Thoracic aorta (tissue), 2 donors: Measurements from ENCODE around the gene ENPP6. TPM values are rescaled to one million over a fixed set of nuclear protein-coding genes. Genes with fewer than 3 reads are reported as not detected.
A peak's percentile ranks its signal among the peaks of the same experiment; 100 is the strongest.

Experiments
- ATAC-seq: fragments of 150-250 bp; one replicate; pipeline ENCODE4 v1.8.0; 2017; ENCODE audit warnings: low read depth; ENCODE audit not compliant: insufficient number of reproducible peaks, low FRiP score
- DNase-seq: peaks from one replicate; pipeline ENCODE4 v3.0.0-alpha.2; 2020; ENCODE audit warnings: low spot score
- H3K27ac ChIP-seq, 2 donors: fragments of 200-600 bp; sonication (generic); 1 replicate in 1 of 2; 2 replicates in 1 of 2; pipeline ENCODE4 v1.5.1; 2016; ENCODE audit warnings: mild to moderate bottlenecking in 2 of 2, moderate library complexity in 2 of 2
- H3K27me3 ChIP-seq: fragments of 200-600 bp; sonication (generic); replicated peaks from 2 replicates; pipeline ENCODE4 v1.6.0; 2016; ENCODE audit warnings: mild to moderate bottlenecking; ENCODE audit not compliant: insufficient read depth
- H3K36me3 ChIP-seq: fragments of 200-600 bp; sonication (generic); one replicate; pipeline ENCODE4 v1.5.1; 2016
- H3K4me1 ChIP-seq, 2 donors: fragments of 200-600 bp; sonication (generic); 1 replicate in 1 of 2; 2 replicates in 1 of 2; pipeline versions ENCODE4 v1.5.1 to v1.6.0; 2016; ENCODE audit warnings: low read depth in 2 of 2, mild to moderate bottlenecking in 1 of 2; ENCODE audit not compliant: control insufficient read depth in 1 of 2
- H3K4me3 ChIP-seq: fragments of 200-600 bp; sonication (generic); 2 replicates; pipeline ENCODE4 v1.5.1; 2016; ENCODE audit warnings: mild to moderate bottlenecking
- H3K9me3 ChIP-seq: fragments of 200-600 bp; sonication (generic); 2 replicates; pipeline ENCODE4 v1.5.1; 2016
- total RNA-seq, 2 donors: library from RNA; depleted of rRNA; stranded (reverse); fragments of >200 nt; gene quantifications; one replicate each; pipeline versions ENCODE4 v1.1.0 to v1.2.3, GENCODE V29; 2016
- TF ChIP-seq, protein P1 (sequence below): fragments of 200-600 bp; sonication (generic); IDR thresholded peaks from one replicate; pipeline ENCODE4 v1.5.1; 2019; ENCODE audit warnings: antibody characterized with exemption

The ENPP6 gene
- total RNA-seq, 2 donors from 2014 or later, result 0.27 to 2.0 TPM

DNA sequence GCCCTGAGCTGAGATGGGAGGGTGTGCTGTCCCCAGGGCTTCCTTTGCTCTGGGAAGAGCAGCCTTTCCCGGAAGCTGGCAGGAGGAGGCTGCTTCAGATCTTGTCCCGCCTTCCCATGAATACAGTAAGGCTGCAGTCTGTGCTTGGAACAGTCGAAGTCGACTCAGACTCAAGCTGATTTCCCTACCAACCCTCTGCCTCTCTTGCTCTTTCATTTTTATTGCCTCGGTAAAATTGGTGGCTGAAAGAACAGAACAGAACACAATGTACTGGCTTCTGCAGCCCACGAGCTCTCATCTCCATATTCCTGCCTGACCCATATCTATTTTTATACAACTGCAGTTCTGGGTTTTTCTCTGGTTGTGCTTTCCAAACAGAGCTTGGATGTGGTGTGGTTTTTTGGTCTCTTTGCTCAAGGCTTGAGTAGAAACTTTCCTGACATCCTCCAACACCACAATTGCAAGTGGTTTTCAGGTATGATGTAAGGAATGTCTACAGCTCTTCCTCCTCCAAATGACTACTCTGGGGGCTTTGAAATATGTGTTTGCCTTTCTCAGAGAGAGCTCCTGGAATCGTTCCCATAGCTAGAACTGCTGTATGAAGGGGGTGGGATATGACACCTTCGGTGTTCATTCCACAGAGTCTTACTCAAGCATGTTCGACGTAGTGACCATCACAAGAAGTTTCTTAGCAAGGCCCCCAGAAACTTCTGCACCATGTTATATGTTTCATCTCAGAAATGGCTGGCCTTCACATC is 61.3 kb downstream of the ENPP6 start:
- ATAC-seq (no peak), DNase-seq (no peak)
- no peaks in the 10 kb centered on the region for H3K36me3 ChIP-seq
- no peaks in the 10 kb centered on the region for H3K9me3 ChIP-seq
- H3K27me3 ChIP-seq, result no peaks in the 10 kb centered on the region
- TF ChIP-seq, protein P1, sequence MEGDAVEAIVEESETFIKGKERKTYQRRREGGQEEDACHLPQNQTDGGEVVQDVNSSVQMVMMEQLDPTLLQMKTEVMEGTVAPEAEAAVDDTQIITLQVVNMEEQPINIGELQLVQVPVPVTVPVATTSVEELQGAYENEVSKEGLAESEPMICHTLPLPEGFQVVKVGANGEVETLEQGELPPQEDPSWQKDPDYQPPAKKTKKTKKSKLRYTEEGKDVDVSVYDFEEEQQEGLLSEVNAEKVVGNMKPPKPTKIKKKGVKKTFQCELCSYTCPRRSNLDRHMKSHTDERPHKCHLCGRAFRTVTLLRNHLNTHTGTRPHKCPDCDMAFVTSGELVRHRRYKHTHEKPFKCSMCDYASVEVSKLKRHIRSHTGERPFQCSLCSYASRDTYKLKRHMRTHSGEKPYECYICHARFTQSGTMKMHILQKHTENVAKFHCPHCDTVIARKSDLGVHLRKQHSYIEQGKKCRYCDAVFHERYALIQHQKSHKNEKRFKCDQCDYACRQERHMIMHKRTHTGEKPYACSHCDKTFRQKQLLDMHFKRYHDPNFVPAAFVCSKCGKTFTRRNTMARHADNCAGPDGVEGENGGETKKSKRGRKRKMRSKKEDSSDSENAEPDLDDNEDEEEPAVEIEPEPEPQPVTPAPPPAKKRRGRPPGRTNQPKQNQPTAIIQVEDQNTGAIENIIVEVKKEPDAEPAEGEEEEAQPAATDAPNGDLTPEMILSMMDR, result no peak
- no peak overlapping the region for H3K4me3 ChIP-seq
- H3K4me1 ChIP-seq, result peaks cover 0 to 38% of the 10 kb centered on the region in 2 donors
- peak overlapping the region; percentile 38 to 53 for H3K27ac ChIP-seq

- Histone ChIP-seq H3K9me3 (no peaks in the 10 kb centered on the region), H3K36me3 (no peaks in the 10 kb centered on the region), H3K27ac (no peak overlapping the region), H3K4me1 (peaks cover 0 to 38% of the 10 kb centered on the region in 2 donors), H3K27me3 (no peaks in the 10 kb centered on the region), H3K4me3 (no peak overlapping the region)
- TF ChIP-seq, protein P1, result no peak
- DNase-seq, result no peak
- no peak for ATAC-seq
Observed at GRCh38 chr4:184154199-184154598, 63.5 kb downstream of the ENPP6 start.

GRCh38 chr4:184153781-184154180 is 63.9 kb downstream of the ENPP6 start:
- Histone ChIP-seq H3K9me3 (no peaks in the 10 kb centered on the region), H3K4me1 (peaks cover 0 to 38% of the 10 kb centered on the region in 2 donors), H3K27me3 (no peaks in the 10 kb centered on the region), H3K27ac (no peak overlapping the region), H3K4me3 (no peak overlapping the region), H3K36me3 (no peaks in the 10 kb centered on the region)
- DNase-seq (no peak), ATAC-seq (no peak)
- TF ChIP-seq, protein P1, result no peak

DNA sequence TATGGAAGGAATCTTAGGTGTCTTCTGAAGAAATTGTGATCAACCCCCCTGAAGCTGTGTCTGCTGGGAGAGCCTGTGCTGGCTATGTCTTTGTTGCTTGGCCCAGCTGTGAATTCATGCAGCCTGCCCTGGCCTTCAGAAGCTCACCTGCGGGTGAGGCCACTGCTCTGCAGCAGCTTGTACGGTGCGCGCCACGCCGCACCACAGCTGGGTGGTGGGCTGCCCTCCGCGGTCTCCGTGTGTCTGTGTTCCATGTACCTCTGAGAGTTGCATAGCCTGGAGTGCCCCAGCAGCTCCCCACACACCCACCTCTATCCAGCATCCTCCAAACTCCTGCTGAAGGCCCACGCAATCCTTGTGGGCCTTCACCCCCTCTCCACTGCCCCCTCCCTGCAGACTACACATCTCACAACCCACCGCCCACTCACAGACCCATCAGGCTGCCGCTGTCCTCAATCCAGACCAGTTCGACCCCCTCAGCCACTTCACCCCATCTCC is 65.6 kb downstream of the ENPP6 start:
- no peak for ATAC-seq
- Histone ChIP-seq H3K27ac (no peak overlapping the region), H3K4me1 (peaks cover 0 to 35% of the 10 kb centered on the region in 2 donors), H3K36me3 (no peaks in the 10 kb centered on the region), H3K4me3 (no peak overlapping the region), H3K9me3 (no peaks in the 10 kb centered on the region), H3K27me3 (no peaks in the 10 kb centered on the region)
- TF ChIP-seq, protein P1, result no peak
- no peak for DNase-seq

DNA sequence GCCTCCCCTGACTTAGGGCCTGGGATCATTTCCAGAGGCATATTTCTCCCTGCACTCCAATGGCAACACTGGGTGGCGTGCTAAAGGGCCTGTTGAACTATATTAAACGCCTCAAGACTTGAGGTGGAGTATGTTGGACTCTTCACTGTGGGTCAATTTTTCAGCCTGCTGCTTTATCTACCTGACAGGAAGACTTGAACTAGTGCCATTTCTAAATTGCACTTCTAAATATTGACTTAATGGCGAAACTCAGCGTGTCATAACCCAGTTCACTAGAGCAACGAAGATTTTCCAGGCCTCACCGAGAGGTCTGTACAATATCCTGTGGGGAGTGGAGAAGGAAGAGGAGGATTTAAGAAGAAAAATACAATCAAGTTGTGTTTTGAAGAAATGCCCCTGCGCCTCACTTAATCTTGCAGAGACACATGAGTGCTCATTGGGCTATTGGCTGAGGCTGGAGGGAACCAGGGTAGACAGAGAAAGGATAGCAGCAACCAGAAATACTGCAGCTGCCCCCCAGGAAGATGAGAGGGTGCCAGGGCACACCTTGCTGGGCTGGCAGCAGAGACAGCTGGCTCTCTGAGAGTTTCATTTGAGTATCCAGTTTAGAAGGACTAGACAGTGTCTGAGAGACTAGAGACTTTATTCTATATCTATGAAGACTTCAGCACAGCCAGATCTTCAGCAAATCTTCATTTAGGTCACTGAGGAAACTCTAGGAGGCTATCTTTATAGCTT is 67.4 kb downstream of the ENPP6 start:
- TF ChIP-seq, protein P1, result no peak
- no peak overlapping the region for H3K27ac ChIP-seq

More for the DNA sequence above, 67.4 kb downstream of the ENPP6 start:
- no peaks in the 10 kb centered on the region for H3K9me3 ChIP-seq
- H3K4me3 ChIP-seq, result no peak overlapping the region
- no peaks in the 10 kb centered on the region for H3K27me3 ChIP-seq
- no peak for DNase-seq
- H3K4me1 ChIP-seq, result peaks cover 0 to 19% of the 10 kb centered on the region in 2 donors
- no peaks in the 10 kb centered on the region for H3K36me3 ChIP-seq
- ATAC-seq, result no peak
